Right renal cortex interstitium (tissue), 3 donors: ENCODE results near the gene SOX8. TPM values are rescaled to one million over a fixed set of nuclear protein-coding genes. Genes with fewer than 3 reads are reported as not detected.
"Not testable (repeated sequence)": the region's sequence is repeated elsewhere in the genome, so short reads cannot be mapped to it uniquely, and the experiment has no call there.

Experiments used
- DNase-seq, 3 donors: peaks; one replicate each; pipeline ENCODE4 v3.0.0-alpha.2; 2013; ENCODE audit warnings: low read depth in 3 of 3, low spot score in 2 of 3
- polyA plus RNA-seq, 3 donors: library from polyadenylated mRNA; unstranded; fragments of 120-200 nt; gene quantifications; one replicate each; pipeline ENCODE4 v1.2.1, GENCODE V29; 2013; ENCODE audit not compliant: insufficient read length in 3 of 3

Gene SOX8
- polyA plus RNA-seq, 3 donors: 2.8 to 3.2 (median 3.0) TPM

DNA sequence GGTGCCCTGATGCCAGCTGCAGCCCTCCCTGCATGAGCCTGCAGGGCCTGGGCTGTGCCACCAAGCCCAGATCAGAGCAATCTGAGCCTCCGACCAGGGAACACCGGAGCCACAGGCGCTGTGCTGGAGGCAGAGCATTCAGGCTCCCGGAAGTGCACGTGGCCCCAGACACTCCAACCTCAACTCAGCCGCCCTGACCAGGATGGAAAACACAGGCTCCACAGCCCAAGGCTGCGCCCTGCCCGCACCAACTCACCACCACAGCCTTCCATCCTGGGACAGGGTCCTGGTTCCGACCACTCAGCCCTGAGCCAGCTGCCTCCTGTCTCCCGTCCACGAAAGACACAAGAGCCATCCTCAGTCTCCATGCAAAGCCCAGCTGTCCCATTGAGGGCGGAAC, 29.2 kb upstream of the SOX8 start:
- DNase-seq: no peak

DNA sequence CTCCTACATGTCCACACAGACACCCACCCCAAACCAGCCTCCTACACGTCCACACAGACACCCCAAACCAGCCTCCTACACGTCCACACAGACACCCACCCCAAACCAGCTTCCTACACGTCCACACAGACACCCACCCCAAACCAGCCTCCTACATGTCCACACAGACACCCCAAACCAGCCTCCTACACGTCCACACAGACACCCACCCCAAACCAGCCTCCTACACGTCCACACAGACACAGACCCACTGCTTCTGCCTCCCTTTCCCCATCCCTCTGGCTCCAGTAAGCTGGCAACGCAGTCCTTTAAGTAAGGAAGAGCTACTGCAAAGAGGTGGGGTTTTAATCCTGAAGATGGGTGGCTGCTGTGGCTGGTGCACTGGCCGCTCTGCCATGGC, 27.8 kb upstream of the SOX8 start:
- DNase-seq: not testable (repeated sequence)

DNA sequence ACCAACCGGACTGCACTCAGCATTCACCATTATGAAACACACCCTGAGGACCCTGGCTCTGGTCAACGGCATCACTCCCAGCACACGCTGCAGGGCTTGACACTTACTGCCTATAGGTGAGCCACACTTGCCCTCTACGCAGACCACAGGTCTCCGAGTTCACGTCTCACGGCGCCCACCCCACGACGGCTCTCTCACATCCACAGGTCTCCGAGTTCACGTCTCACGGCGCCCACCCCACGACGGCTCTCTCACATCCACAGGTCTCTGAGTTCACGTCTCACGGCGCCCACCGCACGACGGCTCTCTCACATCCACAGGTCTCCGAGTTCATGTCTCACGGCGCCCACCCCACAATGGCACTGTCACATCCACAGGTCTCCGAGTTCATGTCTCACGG, 25.8 kb upstream of the SOX8 start:
- DNase-seq: not testable (repeated sequence)

DNA sequence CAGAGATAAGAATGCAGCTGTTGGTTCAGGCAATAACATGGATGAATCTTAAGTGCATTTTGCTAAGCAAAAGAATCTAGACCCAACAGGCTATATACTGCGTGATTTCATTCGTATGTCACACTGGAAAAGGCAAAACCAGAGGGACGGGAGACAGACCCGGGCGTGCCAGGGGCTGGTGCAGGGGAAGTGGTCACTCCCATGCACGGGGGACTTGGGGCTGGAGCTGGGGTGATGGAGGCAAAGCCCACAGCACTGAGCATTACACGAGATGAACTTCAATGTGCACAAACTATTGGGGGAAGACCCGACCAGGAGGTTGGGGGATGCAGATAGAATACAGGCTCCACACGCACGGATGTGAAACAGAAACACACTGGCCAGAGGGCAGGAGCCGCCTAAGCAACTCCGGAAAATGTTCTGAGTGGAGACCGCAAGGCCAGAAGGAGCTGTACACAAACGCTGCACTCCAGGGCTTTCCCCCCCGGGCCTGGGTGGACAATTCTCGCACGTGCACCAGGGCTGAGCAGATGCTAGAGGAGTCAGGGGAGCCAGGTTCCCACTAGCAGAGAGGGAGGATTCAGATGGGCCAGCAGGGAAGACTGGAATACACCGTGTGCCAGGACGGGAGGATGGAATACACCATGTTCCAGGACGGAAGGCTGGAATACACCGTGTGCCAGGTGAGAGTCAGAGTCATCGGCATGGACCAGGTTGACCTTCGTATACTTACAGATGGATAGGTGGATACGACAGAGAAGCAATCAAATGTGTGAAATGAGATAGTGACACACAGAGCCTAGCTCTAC, 22.1 kb upstream of the SOX8 start:
- no peak for DNase-seq

DNA sequence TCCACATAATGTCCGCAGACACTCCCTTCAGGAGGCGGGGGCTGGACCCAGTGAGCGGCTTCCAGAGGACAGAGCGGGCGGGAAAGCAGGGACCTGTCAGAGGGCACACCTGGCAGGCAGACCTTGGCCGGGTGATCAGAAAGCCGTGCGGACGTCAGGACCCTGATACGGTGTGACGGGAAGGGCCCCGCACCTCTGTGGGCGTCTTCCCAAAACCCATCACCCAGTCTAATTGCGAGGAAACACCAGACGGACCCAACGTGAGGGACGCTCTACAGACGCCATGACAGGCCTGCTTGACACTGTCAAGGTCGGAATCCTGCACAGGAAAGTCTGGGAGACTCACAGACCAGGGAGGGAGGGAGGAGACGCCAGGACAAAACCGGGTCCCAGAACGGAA, 19.2 kb upstream of the SOX8 start:
- no peak for DNase-seq

DNA sequence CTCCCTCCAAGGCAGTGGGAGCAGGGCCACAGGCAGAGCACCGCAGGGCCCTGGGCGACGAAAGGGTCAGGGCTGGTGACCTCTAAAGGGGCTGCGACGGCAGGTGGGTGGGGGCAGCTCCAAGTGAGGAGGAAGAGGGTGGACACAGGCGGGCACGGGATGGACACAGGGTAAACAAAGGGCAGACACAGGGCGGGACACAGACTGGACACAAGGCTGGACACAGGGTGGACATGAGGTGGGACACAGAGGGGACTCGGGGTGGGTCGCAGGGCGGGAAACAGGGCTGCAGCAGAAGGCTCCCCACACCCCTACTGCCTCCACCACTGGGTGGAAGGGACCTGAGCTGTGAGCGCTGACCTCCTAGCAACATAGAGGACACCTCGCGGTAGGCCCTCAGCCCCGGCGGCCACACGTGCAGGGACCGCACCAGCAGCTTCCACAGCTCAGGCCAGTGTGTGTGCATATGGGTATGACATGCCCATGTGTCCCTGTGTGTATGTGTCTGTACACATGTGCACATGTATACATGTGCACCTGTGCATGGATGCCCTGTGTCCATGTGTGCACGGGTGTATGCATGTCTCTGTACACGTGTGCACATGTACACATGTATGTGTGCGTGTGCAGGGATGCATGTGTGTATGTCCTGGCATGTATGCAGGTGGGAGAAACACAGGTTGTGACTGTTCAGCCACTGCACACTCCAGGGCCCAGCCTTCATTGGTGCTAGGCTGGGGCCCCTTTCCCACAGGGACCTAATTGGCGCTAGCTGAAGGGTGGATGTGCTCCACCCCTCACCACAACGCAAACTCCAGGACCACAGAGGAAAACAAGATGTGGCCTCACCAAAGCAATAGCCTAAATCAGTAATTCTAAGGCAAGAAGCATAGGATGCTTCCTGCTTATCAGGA, 18.4 kb upstream of the SOX8 start:
- DNase-seq: no peak

DNA sequence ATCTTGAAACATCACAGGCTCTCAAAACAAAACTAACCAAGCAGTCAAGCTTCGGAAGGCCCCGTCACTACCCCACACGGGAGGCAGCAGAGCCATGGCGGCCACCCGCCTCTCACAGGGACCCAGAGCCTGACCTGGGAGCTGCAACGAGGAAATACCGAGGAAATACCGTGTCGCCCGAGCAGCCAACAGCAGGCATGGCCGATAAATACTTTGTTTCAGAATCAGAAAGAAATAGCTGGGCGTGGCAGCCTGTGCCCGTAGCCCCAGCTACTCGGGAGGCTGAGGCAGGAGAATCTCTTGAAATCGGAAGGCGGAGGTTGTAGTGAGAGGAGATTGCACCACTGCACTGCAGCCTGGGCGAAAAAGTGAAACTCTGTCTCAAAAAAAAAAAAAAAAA, 17.7 kb upstream of the SOX8 start:
- DNase-seq: no peak

DNA sequence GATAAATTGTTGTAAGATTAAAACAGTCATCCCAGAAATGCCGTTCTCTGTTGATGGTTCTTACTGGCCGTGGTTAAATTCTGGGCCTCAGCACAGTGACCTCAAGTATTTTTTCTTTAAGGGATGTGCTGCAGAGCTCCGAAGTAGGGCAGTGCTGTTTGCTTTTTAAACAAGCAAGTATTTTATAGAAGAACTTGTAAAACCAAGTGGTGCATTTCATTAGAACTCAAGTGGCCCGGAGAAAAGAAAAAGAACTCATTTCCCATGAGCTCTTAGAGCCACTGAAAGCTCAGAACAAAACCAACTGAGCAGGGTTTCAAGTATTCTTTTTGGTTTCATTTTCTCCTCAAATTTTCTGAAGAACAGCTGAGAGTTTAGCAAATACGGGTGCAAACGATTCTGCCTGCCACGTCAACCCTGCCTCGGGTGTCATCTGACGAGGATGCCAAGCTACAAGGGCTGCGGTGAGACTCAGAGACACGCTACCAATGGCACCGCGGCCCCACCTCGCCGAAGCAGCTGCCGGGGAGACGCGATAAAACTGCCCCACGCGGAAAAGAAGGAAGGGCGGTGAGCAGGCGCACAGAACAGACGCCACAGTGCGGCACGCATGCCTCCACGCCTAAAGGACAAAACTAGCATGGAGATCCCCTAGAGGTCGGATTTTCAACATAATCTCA, 17.1 kb upstream of the SOX8 start:
- DNase-seq: no peak

DNA sequence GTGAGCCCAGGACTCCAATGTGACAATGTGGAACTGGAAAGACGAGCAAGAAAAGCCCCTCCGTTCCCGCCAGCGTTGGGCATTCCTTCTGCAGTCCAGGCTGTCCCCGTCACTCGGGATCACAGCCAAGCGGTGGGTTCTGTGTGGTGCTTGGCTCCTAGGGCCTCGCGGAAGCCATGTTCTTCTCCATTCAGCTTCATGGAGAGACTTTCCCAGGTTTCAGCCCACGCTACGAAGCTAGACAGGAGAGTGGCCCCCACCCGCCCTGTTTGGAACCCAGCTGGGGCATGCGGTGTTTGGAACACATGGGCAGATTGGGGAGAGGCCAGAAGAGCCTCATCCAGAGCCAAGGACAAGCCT, 16.6 kb upstream of the SOX8 start:
- DNase-seq: no peak

DNA sequence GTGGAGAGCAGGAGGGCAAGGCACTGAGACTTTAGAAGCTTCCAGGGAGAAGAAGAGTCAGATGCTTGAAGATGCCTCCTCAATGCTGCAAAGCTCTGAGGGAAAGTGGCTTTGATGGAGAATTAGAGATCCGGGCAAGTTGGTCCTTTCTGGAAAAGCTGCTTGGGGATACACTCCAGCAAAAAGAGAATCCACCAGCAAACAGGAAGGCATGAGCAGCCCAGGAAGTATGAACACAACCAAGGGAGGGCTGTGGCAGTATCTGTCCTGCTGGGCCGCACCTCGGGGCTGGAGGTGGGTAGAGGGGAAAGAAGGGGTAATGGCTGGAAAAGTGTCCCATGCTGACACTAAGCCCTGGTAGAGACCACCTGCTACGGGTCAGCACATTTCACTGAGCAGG, 16.1 kb upstream of the SOX8 start:
- DNase-seq: no peak

DNA sequence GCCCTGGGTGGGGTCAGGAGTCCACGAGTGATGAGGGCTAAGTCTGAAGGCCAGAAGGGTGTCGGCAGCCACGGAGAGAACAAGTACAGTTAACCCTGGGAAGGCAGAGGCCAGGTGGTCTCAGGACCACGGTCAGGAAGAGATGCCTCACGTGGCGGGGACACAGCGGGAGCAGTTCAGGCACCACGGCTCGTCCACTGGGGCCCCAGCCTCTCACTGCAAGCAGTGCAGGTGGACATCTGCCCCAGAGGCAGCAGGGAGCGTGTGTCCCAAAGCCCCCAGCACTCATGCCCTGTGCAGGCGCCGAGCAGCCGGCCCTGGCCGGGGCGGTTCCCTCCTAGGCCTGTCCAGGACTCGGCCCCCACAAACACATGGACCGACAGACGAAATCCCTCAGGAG, 15.5 kb upstream of the SOX8 start:
- no peak for DNase-seq

DNA sequence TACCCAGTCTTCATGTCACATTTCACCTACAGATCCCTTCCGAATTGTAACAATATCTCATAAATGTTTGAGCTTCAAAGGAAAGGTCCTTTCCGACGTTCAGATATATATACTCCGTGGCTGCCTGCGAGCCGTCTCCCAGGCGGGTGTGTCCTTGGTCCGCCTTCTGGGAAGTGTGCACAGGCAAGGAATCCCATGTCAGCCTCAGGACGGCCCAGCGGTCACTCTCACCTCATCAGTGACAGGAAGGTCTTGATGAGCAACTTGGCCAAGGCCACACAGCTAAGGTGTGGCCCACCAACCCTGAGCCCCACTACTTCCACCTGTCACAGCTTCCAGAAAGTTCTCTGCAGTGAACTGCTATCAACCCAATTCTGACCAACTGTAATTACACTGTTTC, 15.1 kb upstream of the SOX8 start:
- no peak for DNase-seq

DNA sequence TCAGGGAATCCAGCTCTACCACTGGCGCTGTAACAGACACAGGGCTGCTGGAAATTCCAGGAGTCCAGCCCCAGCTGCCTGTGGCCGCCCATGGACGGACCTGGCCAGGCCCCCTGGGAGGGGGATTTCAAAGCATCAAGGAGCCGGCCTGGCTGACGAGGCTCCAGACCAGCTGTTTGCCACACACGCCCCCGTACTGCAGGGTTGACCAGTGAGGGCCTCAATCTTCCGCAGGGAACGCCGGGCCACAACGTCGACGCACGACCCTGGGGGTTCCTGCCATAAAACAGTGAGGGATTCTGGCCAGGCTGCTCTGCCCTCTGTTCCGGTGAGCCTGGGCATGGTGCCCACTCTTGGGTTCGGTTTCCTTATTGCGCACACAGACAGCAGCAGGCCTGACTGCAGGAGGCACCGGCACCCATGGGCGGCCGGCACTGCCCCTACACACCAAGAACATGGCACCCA, 14.5 kb upstream of the SOX8 start:
- no peak for DNase-seq

DNA sequence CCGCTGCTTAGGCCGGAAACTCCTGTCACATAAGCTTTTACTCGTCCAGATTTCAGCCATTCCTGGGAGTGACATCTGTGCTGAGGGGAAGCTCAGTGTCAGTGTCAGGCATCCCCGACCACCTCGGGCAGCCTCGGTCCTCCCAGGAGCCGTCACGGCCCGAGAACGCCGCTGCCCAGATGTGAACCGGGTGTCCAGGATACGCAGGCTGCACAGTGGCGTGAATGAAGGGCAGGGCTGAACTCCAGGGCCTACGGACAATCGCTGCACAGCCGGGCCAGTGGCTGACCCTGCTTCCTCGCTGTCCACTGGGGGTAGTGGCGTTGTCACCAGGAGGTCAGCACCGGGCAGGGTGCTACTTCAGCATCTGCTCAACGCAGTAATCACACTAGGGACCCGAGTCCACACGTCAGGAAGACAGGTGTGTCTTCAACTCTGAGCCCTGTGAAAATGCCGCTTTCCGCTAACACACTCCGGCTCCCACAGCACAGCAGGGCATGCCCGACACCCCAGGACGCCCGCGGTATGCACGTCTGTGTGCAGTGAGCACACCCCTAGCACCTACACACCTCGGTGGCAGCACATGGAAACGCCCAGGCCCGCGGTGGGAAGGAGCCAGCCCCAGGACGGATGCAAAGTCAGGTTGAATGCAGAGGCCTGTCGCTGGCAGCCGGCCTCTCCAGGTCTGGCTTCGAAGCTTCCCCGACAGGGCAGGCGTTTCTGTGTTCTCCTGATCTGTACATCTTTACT, 13.8 kb upstream of the SOX8 start:
- no peak for DNase-seq

DNA sequence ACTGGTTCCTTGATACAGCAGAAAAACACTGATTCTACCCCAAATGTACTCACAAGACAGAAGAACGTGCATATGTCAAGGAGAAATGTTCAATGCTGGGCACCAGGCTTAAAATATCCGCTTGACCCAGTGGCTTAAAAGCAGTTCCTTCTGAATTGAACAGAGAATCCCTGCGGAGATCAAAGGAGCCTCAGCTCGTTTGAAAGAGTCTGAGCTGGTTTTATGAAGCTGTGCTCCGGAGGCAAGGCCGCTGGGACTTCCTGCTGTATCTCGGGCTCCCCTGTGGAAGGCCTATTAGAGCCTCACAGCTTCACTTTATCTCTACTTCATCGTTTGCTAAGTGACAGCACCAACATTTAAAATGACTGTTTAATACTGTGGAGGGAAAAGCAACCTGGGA, 12.9 kb upstream of the SOX8 start:
- no peak for DNase-seq

DNA sequence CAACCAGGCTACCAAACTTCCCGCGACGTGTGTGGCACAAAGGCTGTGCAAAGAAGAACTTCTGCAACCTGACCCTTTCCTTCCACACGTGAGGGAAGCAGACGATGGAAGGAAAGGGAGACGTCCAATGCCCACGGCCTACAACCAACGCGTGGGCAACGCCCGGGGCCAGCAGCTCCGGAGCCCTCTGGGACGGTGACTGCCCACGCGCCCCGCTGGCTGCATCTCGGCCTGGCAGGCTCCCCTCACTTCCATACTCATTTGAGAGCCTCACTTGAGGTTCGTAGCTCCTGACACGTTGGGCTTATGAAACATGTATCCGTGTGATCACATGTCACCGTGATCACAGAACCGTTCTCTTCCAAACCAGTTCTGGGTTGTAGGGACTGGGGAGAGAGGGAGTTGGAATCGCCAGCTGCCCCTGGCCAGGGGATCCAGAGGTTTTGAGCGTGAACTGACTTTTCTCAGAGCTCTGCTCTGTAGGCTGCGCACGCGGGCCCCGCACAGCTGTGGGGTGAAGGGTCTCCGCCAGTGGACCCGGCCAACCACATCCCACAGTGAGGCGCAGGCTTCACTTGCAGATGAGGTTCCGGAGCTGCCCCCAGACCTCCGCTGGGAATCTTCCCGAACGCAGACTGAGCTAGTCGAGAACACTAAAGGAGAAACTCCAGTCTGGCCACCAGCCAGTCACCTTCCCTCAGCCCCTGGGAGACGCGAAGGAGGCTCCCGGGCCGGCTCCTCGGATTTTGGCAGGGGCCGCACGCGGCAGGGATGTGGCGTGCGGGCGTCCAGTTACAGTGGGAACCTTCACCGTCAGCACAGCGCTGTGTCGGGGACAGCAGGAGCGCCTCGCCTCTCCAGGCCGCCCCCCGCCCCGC, 11.8 kb upstream of the SOX8 start:
- no peak for DNase-seq

DNA sequence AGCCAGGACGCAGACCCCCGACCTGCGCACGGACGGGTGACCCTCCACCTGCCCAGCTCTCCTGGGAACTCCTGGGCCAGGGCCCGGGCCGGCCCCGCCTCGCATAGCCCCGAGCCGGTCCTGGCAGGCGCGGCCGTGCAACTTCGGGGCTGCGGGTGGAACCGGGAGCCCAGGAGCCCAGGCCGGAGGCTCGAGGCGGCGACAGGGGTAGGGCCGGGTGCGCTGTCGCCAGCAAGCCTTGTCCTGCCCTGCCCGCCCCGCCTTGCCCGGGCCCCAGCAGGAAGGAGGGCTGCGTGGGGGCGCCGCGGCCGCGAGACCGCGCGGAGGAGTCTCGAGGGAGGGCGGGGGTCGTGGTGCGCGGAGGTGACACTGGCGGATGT, 11.2 kb upstream of the SOX8 start:
- DNase-seq: no peak

DNA sequence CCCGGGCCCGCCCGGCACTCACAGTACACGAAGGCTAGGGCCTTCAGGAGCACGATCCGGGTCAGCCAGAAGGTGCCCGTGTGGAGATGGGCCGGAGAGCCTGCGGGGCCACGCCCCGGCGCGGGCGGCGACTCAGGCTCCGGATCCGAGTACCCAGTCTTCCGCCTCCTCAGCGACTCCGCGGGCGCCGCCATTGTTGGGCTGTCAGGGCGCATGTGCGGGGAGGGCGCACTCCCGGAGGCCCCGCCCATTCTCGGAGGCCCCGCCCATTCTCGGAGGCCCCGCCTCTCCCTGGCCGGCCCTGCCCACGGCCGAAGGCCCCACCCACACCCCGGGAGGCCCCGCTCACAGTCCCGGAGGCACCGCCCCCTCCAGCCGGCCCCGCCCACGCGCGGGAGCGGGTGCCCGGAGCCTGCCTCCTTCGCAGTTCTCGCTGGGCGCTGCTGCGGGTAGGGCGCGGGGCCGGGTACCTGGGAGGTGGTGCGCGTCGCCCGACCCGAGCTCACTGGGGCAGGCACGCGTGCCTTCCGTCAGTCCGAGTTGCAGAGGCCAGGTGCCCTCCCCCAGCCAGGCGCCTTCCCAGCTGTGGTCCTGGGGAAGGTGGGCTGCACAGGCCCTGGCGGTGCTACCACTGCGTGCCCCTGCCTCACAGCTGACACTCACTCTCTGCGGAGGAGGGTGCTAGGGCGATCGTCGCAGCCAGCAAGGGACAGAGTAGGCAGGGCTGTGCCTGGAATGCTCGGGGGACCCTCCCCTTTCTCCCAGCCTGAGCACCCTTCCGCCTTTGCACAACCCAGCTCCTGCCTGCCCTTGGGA, 10.6 kb upstream of the SOX8 start, which contains the start of gene LMF1:
LMF1 (minus strand) TSS at position 219 of the 816 bp plus-strand sequence; CDS start at position 215, 4 bp downstream.
- DNase-seq: peak in 2 of 3 donors; percentile 67 to 78

DNA sequence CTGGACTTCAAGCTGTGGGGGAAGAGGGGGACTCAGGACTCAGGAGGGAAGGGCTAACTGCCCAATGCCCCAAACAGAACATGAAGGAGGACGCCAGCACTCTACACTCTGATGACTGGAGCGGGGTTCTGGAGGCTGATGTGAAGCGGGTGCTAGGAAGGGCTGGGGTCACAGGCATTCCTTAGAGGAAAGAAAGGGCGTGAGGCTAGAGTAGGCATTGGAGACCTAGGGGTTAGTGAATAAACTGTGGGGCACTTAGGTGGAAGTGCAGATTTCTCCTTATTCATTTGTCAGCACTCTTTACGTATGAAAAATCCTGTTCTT, 10.0 kb upstream of the SOX8 start:
- no peak for DNase-seq
